ENCODE measurements around the gene ECHDC3. TPM values are rescaled to one million over a fixed set of nuclear protein-coding genes. Genes with fewer than 3 reads are reported as not detected.

Gene ECHDC3
- total RNA-seq, 1 donor from 2014 or later: 0.48 TPM

- no peak for DNase-seq (ENCODE audit: low spot score)
These were observed 68.8 kb downstream of the ECHDC3 start for GRCh38 chr10:11810973-11811372.

- DNase-seq (ENCODE audit: low spot score): no peak
These were observed 71.0 kb downstream of the ECHDC3 start for GRCh38 chr10:11813177-11813576.

Other genes starting within 250 kb of the ECHDC3 start
- 11.3 TPM for gene USP6NL, start 130.7 kb upstream of the ECHDC3 start, total RNA-seq (ENCODE audit: insufficient read depth, low replicate concordance)
- gene PROSER2, start 81.0 kb downstream of the ECHDC3 start, total RNA-seq (ENCODE audit: insufficient read depth, low replicate concordance): 4.1 TPM